Endothelial cell of hepatic sinusoid (primary cell): ENCODE measurements around the gene DBNL.

Experiments
- in situ Hi-C: cut with HindIII; loops from 2 replicates; pipeline ENCODE4 v1.10.0; 2017; ENCODE audit warnings: low sequenced_read_pairs

The DBNL gene

DNA sequence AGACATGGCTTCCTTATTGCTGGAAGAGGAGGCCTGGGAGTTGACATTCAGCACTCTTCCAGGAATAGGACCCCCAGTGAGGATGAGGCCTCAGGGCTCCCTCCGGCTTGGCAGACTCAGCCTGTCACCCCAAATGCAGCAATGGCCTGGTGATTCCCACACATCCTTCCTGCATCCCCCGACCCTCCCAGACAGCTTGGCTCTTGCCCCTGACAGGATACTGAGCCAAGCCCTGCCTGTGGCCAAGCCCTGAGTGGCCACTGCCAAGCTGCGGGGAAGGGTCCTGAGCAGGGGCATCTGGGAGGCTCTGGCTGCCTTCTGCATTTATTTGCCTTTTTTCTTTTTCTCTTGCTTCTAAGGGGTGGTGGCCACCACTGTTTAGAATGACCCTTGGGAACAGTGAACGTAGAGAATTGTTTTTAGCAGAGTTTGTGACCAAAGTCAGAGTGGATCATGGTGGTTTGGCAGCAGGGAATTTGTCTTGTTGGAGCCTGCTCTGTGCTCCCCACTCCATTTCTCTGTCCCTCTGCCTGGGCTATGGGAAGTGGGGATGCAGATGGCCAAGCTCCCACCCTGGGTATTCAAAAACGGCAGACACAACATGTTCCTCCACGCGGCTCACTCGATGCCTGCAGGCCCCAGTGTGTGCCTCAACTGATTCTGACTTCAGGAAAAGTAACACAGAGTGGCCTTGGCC is 16.6 kb downstream of the DBNL start:
- in situ Hi-C loops, result loop anchor here (5.0 kb wide), 2 partner anchors 61 to 146 kb away; partner anchors contain the start of gene POLD2

DNA sequence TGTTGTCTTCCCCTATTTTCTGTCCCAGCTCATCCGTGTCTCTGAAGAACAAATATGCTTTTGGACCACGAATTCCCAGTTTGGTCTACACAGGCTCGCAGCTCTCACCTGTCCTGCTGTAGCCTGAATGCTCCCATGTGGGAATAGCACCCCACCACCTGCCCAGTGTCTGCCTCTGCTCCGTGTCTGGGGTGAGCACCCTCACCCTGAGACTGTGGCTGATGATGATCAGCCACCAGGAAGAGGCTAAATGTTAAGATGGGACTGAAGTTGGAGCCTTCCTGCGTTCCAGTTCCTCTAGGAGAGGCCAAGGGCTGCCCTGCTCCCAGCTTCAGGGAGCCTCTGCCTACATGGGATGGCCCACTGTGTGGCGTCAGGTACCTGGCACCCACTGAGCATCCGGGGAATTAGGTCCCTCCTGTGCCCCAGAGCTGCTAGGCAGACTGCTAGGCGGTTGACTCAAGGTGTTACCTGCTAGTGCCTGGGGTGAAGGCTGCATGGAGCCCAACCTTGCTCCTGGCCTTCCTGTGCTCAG is 17.2 kb downstream of the DBNL start:
- in situ Hi-C loops, result loop anchor here (5.0 kb wide), 2 partner anchors 61 to 146 kb away; partner anchors contain the start of gene POLD2

DNA sequence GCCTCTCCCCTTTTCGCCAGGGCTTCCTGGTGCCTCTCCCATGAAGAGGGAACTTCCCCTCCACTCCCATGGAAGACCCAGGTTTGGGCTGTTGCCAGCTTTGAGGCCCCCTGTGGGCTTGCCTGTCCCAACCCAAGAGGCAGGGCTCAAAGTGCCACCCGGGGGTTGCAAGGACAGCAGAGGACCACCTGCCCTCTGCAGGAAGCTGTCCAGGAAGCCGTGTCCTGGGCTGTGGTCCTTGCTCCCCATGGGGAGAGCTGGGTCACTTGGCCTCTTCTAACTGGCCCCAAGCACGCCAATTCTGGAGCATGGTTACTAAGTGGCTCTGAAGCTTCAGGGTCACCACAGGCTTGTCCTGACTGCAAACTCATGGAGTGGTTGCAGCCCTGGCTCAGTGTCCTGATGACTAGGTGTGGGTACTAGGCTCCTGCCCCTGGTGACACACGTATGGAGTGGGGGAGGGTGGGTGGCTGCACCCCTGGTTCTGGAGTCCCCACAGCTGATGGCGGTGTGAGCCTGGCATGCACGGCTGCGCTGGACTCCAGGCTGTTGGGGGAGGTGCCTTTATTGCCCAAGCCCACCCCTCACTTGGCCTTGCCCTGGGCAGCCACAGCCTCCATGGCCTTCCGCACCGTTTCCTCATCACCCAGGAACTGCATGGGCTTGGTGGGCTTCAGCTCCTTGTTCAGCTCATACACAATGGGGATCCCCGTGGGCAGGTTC is 17.8 kb downstream of the DBNL start:
- in situ Hi-C loops, result loop anchor here (5.0 kb wide), 2 partner anchors 60 to 145 kb away; partner anchors contain the start of gene POLD2

DNA sequence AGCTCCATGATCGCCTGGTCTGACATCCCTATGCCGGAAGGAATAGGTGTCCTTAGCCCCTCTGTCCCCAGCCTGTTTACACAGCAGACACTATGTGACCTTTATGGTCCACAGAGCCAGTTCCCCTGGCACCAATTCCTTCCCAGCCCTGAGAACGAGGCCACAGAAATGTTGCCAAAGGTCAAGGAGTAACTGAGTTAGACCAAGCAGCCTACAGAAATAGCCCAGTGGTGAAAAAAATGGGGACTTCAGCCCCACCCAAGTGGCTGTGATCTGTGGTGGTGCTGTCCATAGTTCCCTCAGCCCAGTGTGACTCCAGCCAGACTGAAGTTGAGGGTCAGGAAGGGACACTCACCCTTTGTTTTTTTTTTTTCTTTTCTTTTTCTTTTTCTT is 18.4 kb downstream of the DBNL start:
- in situ Hi-C loops, result loop anchor here (5.0 kb wide), 2 partner anchors 59 to 144 kb away; partner anchors contain the start of gene POLD2

DNA sequence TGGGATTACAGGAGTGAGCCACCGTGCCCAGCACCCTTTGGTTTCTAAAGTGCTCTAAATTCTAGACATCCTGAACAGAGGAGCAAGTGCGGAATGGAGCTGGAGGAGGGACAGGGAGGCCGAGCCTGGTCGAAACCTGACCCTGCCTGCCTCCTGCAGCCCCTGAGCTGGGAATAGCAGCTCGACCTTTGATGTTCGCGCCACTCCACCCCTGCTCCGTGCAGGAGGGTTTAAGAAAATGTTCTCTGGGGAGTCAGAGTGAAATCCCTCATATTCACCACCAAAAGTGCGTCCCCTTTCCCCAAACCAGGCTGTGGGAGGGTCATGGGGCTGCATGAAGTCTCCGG is 19.0 kb downstream of the DBNL start:
- in situ Hi-C loops, result loop anchor here (5.0 kb wide), 2 partner anchors 59 to 144 kb away; partner anchors contain the start of gene POLD2

GRCh38 chr7:44063894-44064651 is 19.6 kb downstream of the DBNL start:
- in situ Hi-C loops, result loop anchor here (5.0 kb wide), 2 partner anchors 58 to 143 kb away; partner anchors contain the start of gene POLD2

DNA sequence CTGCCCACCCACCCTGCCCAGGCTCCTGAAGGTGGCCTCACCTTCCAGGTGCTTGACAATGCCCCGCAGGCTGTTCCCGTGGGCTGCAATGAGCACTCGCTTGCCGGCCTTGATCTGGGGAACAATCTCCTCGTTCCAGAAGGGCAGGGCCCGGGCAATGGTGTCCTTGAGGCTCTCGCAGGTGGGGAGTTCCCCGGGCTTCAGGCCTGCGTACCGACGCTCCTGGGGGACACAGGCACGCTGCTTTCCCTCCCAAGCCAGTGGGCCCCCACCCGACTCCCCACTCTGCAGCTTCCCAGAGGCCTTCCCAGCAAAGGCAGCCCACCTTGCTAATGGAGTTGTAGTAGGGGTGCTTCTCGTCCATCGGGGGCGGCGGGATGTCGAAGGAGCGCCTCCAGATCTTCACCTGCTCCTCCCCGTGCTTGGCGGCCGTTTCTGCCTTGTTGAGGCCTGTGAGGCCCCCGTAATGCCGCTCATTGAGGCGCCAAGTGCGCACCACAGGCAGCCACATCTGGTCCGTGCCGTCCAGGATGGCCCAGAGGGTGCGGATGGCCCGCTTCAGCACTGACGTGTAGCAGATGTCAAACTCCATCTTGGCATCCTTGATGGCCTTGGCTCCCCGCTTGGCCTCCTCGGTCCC is 20.4 kb downstream of the DBNL start:
- in situ Hi-C loops, result loop anchor here (5.0 kb wide), 2 partner anchors 57 to 142 kb away; partner anchors contain the start of gene POLD2

DNA sequence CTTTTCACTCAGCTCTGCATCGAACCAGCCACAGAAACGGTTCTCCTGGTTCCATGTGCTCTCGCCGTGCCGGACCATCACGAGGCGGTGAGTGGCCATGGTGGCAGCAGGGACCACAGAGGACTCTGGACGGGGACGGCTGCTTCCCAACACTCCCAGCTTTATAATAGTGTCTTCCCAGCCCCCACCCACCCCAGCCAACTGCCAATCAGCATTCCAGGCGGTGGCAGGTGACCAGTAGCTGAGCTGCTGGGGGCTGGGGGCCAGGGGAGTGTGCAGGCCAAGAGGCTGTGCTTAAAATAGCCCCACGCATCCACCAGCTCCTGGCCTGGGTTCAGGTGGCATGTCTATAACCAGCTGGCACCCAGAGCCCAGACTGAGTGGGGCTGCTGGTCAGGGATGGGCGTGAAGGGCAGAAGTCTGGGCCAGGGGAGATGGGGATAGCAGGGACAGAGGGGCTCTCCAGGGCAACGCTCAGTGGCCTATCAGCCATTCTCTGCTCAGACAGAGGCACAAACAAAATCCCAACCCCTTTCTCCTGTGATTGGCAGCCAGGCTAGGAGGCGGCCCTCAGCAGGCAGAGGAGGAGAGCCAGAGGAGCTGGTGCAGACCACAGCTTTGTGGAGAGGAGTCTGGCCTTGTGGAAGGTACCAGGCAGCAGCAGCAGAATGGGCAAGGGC is 21.1 kb downstream of the DBNL start, which contains the start of gene PGAM2:
TSS of gene PGAM2 (minus strand) at position 137 of the 680 bp plus-strand sequence. CDS start at position 99, 38 bp downstream.
- in situ Hi-C loops, result no loop called here

DNA sequence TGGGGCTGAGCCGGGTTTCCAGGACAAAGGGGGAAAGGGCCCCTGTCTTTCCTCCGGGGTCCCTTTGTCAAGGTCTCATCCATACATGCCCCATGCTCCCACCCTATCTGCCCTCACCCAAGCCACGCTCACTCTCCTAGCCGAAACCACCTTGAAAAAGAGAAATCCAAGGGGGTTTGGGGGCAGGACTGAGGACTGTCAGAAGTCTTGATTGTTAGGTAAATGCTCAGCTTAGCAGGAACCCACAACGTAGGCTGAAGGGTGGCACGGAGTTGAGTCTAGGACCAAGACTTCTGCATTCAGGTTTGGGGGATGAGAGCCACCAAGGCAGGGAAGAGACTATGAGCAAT is 21.6 kb downstream of the DBNL start:
- in situ Hi-C loops, result no loop called here

DNA sequence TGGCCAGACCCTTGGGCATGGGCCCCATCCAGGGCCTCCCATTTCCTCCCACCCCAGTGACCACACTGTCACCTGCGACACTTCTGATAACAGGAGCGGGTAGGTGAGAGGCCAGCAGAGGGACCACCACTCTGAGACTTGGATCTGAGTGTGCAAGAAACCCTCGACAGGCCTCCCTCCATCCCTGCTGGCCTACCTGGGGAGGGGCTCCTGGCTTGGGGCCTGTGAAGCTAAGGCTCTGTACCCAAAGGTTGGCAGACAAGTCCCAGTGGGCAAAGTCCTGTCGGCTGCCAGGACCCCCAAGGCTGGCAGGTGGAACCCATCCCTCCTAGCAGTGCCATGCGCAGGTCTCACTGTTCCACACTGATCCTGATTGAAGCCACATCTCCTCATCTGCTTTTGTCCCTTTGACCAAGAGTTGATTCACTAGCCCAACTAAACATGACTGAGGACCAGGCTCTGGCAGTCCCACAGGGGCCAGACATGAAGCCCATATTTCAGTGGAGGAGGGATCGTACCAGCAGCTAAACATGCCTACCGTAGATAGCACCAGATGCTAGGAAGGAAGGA is 22.1 kb downstream of the DBNL start:
- in situ Hi-C loops, result no loop called here

DNA sequence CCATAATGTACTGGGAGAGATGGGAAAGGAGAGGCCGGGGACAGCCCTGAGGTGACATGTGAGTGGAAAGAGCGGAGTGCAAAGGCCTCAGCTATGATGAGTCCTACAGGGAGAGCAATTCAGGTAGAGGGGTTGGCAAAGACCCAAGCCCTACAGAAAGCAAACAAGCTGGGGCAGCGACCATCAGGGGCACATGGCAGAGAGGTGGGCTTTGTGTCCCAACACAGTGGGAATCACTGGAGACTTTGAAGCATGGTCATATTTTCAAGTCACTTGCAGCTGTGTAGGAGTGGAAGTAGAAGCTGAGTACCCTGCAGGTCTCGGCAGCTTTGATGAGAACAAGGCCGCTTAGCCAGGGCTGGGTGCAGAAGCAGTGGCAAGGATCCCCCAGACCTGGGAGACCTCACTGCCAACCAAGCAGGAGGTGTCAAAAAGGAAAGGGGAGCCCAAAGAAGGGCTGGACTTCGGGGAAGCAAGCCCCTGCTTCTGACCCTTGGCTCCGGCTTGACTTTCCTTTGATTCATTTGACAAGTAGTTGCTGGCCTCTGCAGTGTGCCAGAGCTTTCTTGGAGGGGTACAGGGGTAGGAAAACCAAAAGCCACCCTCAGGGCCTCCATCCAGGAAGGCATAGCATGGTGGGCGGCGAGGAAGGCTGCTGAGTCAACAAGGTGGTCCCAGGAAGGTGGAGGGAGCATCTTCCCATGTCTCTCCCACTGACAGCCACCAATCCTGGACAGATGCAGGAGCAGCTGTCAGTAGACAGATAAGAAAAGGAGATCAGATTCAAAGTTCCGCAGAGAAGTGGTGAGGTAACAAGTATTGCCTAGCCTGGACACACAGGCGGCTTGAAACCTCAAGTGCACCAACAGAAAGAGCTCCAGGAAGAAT is 22.8 kb downstream of the DBNL start:
- in situ Hi-C loops, result no loop called here

DNA sequence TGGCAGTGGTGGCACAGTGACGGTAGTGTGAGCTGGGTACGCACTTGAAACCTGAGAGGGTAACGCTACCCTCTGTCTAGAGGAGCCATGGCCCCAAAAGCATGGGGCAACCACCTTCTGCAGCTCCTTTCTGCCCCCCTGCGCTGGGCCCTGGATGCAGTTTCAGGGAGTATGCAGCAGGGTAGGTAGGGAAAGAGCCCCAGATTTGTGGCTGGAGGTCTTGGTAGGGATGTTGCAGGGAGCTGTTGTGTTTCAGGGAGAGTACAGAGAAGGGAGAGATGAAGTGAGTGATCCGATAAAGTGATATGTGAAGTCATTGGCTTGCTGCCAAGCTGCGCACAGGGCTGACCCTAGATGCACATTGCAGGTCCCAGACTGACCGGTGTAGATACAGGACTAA is 23.6 kb downstream of the DBNL start:
- in situ Hi-C loops, result no loop called here

- in situ Hi-C loops, result no loop called here
Observed at GRCh38 chr7:44071726-44072363, 27.3 kb downstream of the DBNL start.

GRCh38 chr7:44072364-44073231 is 28.1 kb downstream of the DBNL start:
- in situ Hi-C loops, result no loop called here

DNA sequence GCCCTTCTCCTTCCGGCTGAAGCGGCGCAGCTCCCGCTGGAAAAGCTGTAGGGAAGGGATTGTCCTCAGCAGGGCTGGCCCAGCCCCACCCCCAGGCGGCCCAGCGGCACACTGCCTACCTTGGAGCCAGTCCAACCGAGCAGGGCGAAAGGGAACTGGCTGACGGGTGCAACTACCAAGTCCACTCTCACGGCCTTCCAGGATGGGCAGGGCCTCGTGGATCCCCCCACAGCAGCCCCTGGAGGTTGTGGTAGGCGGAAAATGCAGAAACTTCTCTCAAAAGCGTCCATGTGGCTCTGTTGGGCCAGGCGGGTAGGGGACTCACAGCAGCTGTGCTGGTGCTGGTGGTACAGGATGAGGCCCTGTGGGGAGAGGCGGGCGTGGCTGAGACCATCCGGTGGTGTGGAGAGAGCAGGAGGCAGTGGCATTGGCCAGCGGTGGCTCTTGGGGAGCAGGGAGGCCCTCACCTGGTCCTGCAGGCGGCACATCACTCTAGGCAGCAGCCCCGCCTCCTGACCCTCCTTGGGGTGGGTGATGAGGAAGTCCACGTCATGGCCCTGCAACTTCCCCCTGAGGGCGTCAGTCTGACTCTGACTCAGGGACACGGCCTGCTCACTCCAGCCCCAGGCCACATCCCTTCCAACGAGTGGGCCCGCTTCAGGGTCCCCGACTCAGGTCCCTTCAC is 29.3 kb downstream of the DBNL start:
- in situ Hi-C loops, result no loop called here

DNA sequence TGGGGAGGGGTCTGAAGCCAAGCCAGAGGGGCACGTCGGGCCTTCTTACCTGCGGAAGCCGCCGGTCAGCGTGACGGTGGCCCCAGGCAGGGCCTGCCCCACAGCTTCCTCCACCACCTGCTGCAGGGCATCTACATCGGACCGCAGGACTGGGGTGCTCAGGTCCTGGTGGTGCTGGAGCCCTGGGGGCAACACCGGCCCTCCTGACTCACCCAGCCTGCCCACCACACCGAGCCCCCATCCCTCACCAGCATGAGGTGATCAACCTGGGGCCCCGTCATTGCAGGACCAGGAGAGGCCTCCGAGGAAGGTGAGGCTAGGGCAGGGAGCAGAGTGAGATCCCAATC is 29.8 kb downstream of the DBNL start:
- in situ Hi-C loops, result no loop called here
